Left renal cortex interstitium (tissue), 4 donors: ENCODE results near the gene ENTHD1. TPM values are rescaled to one million over a fixed set of nuclear protein-coding genes. Genes with fewer than 3 reads are reported as not detected.
"Not testable (repeated sequence)": the region's sequence is repeated elsewhere in the genome, so short reads cannot be mapped to it uniquely, and the experiment has no call there.

Experiments used
- DNase-seq, 4 donors: peaks; one replicate each; pipeline ENCODE4 v3.0.0-alpha.2; 2013; ENCODE audit warnings: low read depth in 4 of 4, low spot score in 2 of 4, missing footprints in 1 of 4
- polyA plus RNA-seq, 4 donors: library from polyadenylated mRNA; unstranded; fragments of 120-200 nt; gene quantifications; one replicate each; pipeline ENCODE4 v1.2.1, GENCODE V29; 2013; ENCODE audit not compliant: insufficient read length in 4 of 4

The ENTHD1 gene
- polyA plus RNA-seq, 4 donors, result not detected

GRCh38 chr22:39925909-39926679, 32.5 kb upstream of the ENTHD1 start:
- no peak for DNase-seq

DNA sequence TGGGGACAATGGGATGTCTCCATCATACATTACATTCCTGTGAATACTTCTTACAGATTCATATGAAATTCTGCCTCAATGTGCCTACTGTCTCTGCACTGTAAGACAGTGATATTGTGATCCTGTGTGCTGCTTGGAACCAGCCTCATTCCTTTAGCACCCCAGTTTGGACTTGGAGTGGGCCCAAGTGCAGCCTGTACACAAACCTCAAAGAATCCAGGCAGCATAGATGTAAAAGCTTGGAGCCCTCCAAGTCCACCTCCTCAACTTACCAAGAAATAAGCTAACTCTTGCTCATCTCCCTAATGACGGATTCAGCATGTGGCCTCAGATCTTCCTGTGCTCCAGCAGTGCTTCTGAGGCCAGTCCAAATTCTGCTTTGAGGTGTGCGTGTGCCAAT, 31.7 kb upstream of the ENTHD1 start:
- no peak for DNase-seq

DNA sequence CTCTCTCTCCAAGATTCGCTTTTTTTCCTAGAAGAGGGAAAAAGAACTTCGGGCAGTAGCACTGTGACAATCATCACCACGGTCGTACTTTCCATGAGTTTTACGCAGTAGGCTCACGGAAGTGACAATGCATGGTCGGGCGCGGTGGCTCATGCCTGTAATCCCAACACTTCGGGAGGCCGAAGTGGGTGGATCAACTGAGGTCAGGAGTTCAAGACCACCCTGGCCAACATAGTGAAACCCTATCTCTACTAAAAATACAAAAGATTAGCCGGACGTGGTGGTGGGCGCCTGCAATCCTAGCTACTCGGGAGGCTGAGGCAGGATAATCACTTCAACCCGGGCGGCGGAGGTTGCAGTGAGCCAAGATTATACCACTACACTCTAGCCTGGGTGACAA, 30.7 kb upstream of the ENTHD1 start:
- no peak for DNase-seq

GRCh38 chr22:39923696-39924095, 30.1 kb upstream of the ENTHD1 start:
- no peak for DNase-seq

GRCh38 chr22:39920134-39920743, 26.7 kb upstream of the ENTHD1 start:
- DNase-seq, result no peak

DNA sequence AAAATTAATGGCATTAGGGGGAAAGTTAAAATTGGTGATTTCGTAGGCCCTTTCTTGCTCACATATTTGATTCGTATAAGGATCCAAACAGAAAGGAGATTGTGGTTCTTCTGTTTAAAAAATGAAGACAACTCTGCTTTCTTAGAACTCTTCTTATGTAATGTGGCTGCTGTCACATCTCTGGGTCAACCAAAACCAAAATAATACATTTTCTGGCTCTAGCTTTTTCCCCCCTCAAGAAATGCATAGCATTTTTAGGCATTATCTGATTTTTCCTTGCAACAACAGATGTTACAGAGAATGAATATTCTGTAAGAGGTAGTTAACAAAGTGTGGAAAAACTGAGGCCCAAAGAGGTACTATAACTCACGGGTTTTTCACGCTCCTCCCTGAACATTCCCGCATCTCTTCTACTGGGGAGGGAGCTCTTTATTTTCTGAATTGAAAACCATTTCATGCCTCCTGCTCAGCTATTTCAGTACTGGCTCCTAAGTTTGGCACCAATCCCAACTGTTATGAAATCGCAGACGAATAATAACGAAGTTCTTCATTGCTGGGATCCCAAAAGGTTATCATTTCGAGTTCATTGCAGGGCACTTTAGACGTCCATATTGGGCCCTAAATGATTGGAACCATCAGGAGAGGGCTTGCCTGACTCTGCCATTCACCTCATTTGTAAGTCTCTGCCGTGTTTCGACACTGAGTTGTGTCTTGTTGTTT, 24.4 kb upstream of the ENTHD1 start:
- no peak for DNase-seq

GRCh38 chr22:39917197-39917643, 23.7 kb upstream of the ENTHD1 start:
- DNase-seq, result no peak

- DNase-seq, result no peak
Measured at GRCh38 chr22:39916496-39916895, 22.9 kb upstream of the ENTHD1 start.

GRCh38 chr22:39915295-39915726, 21.8 kb upstream of the ENTHD1 start:
- no peak for DNase-seq

GRCh38 chr22:39914584-39914983, 21.0 kb upstream of the ENTHD1 start:
- no peak for DNase-seq

- no peak for DNase-seq
Measured at GRCh38 chr22:39913886-39914285, 20.3 kb upstream of the ENTHD1 start.

DNA sequence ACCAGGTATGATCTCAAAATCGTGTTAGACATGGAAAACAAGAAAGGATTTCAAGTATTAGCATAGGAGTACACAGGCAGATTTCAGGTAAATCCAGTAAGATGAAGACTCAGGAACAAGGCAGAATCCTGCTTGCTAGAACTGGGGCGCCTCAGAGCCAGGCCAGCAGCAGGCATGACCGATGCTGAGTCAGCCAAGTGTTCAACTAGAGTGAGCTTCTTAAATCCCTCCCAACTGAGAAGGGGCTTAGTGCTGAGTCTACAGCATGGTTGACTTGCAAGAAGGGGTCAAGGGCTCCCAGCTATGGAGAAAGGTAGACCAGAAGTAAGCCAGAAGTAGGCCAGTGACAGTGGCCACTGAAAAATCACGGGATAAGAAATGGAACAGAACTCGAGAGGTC, 19.8 kb upstream of the ENTHD1 start:
- DNase-seq, result no peak

- no peak for DNase-seq
Measured at GRCh38 chr22:39910876-39911613, 17.5 kb upstream of the ENTHD1 start.

DNA sequence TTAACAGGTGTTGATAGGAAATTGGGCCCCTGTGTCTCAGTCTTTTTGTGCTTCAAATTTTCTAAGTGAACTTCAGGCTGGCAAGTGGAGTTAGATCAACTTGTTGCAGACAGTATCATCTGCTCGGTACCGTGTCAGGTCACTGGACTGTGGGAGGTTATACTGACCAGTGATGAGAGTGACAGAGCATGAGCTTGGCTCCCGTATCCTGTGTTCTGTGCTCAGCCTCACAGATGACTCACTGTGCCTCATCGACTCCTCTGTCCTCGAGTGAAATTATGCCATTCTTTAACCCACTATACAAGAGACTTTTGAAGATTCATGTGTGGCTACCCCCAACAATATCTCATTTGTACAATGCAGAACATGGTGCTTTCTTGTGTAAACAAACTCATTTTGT, 15.2 kb upstream of the ENTHD1 start:
- no peak for DNase-seq

- DNase-seq, result no peak
Measured at GRCh38 chr22:39908136-39908535, 14.6 kb upstream of the ENTHD1 start.

- no peak for DNase-seq
Measured at GRCh38 chr22:39907605-39908097, 14.1 kb upstream of the ENTHD1 start.

DNA sequence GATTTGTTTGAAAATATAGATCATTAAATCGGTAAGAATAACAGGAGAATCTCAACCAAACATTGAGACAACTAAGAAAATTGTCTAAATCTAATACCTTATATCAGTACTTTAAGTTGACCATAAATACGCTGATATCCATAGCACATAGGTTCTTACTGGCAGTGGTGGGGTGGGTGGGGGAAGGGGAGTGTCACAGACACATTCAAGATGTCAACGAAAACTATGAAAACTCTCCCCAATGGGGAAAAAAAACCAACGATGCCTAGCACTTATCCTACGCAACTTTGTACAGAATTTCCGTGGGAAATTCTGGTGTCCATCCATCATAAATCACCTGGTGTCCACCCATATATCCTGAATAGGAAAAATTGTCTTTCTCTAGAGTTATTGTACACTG, 13.5 kb upstream of the ENTHD1 start:
- no peak for DNase-seq

DNA sequence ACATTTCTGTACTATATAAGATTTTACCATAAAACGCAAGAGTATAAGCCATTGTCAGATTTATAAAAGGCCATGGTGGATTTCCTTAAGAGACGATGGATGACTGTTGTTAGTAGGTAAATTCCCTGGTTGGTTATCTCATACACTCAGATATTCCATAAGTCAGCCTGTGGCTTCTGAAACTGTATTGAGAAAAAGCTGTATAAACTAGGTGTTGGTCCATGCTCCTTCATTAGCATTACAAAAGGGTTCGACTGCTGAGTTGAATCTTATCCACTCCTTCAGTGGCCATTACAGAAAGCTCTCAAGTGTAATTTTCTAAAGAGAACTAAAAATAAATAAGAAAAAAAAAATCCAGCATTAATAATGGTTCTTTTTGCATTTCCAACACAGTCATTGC, 12.6 kb upstream of the ENTHD1 start:
- no peak for DNase-seq

- no peak for DNase-seq
Measured at GRCh38 chr22:39905687-39906086, 12.1 kb upstream of the ENTHD1 start.

DNA sequence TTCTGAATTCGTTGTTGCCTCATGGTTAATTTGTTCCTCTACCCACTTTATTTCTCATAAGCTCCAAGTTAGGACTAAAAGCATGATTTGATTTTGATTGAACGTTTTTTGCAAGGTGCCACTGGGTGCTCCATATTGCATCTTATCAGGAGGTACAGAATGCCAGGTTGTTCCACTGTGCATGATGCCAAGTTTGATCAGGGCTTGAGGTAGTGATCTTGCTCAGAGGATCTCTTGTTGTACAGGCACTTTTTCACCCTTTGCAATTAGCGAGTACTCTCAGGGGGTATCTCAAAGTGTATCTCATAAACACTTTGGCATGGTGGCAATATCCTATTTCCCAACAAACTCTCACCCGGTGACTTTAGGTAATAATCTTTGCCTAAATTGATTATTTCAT, 11.3 kb upstream of the ENTHD1 start:
- no peak for DNase-seq

DNA sequence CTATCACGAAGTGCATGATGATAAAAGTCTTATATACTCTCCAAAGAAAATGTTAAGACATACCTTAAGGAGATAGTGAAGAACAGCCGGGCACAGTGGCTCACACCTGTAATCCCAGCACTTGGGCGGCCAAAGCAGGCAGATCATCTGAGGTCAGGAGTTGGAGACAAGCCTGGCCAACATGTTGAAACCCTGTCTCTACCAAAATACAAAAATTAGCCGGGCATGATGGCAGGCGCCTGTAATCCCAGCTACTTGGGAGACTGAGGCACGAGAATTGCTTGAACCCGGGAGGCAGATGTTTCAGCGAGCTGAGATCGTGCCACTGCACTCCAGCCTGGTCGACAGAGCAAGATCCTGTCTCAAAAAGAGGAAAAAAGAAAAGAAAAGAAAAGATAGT, 10.5 kb upstream of the ENTHD1 start:
- DNase-seq, result not testable (repeated sequence)
